HT-29 (cell line): ENCODE results near the gene FUOM. TPM values are rescaled to one million over a fixed set of nuclear protein-coding genes. Genes with fewer than 3 reads are reported as not detected.
"Not testable (repeated sequence)": the region's sequence is repeated elsewhere in the genome, so short reads cannot be mapped to it uniquely, and the experiment has no call there.

Source experiments
- DNase-seq: peaks from one replicate; pipeline ENCODE4 v3.0.0-alpha.2; 2015; ENCODE audit warnings: low spot score
- total RNA-seq: library from RNA; depleted of rRNA; stranded (reverse); fragments of >200 nt; shearing (Covaris generic); gene quantifications from 2 replicates; pipeline ENCODE4 v1.2.3, GENCODE V29; 2014

Gene FUOM
- total RNA-seq, 1 experiment from 2014 or later: 59.7 TPM

- DNase-seq: no peak
Observed at GRCh38 chr10:133388973-133389818, 31.4 kb upstream of the FUOM start.

- DNase-seq: peak; percentile 25
Observed at GRCh38 chr10:133388236-133388972, 30.6 kb upstream of the FUOM start.

GRCh38 chr10:133386951-133387350 lies 29.1 kb upstream of the FUOM start:
- not testable (repeated sequence) for DNase-seq

- DNase-seq: no peak
Observed at GRCh38 chr10:133385214-133385613, 27.4 kb upstream of the FUOM start.

- DNase-seq: no peak
Observed at GRCh38 chr10:133384071-133384470, 26.3 kb upstream of the FUOM start.

- DNase-seq: no peak
Observed at GRCh38 chr10:133383551-133383950, 25.7 kb upstream of the FUOM start.

GRCh38 chr10:133381036-133381435 lies 23.2 kb upstream of the FUOM start:
- DNase-seq: no peak

GRCh38 chr10:133379801-133380666 lies 22.2 kb upstream of the FUOM start:
- no peak for DNase-seq

- DNase-seq: peak; percentile 19
Observed at GRCh38 chr10:133379152-133379800, 21.5 kb upstream of the FUOM start, which contains the start of gene PAOX. Gene PAOX (plus strand): TSS chr10:133379262. CDS start chr10:133379317, 55 bp downstream.

- peak; percentile 45 for DNase-seq
Observed at GRCh38 chr10:133378251-133379096, 20.7 kb upstream of the FUOM start.

- DNase-seq: no peak
Observed at GRCh38 chr10:133377818-133378250, 20.0 kb upstream of the FUOM start.

GRCh38 chr10:133377025-133377817 lies 19.4 kb upstream of the FUOM start:
- no peak for DNase-seq

GRCh38 chr10:133376183-133376582 lies 18.4 kb upstream of the FUOM start:
- not testable (repeated sequence) for DNase-seq

GRCh38 chr10:133375357-133376115 lies 17.7 kb upstream of the FUOM start:
- no peak for DNase-seq

- DNase-seq: peak; percentile 96
Observed at GRCh38 chr10:133373174-133374090, 15.6 kb upstream of the FUOM start, which contains the start of gene ECHS1. Gene ECHS1 (minus strand): TSS chr10:133373354. CDS start chr10:133373333, 21 bp downstream.

GRCh38 chr10:133372507-133372906 lies 14.7 kb upstream of the FUOM start:
- DNase-seq: no peak
